Mesenchymal stem cell (in vitro differentiated cells and primary cell): Measurements from ENCODE around the gene CLCA1.

Experiments used
- DNase-seq: peaks from one replicate; pipeline ENCODE4 v3.0.0-alpha.2; 2013
- H2AFZ ChIP-seq: one replicate; pipeline ENCODE4 v1.6.1; 2013; ENCODE audit warnings: low read depth, mild to moderate bottlenecking, control low read depth, inconsistent platforms, low read length, moderate library complexity
- H2AK5ac ChIP-seq: 2 replicates; pipeline ENCODE4 v1.6.1; 2013; ENCODE audit warnings: low read length, moderate library complexity, mild to moderate bottlenecking, inconsistent platforms; ENCODE audit not compliant: severe bottlenecking
- H2BK120ac ChIP-seq: one replicate; pipeline ENCODE4 v1.6.1; 2013; ENCODE audit warnings: low read depth, mild to moderate bottlenecking, inconsistent platforms, low read length, moderate library complexity
- H2BK12ac ChIP-seq, 2 experiments: one replicate each; pipeline ENCODE4 v1.6.1; 2013; ENCODE audit warnings: inconsistent platforms in 2 of 2, low read length in 2 of 2, mild to moderate bottlenecking in 2 of 2, moderate library complexity in 2 of 2, control low read depth in 1 of 2
- H2BK15ac ChIP-seq: one replicate; pipeline ENCODE4 v1.6.1; 2013; ENCODE audit warnings: mild to moderate bottlenecking, low read depth, inconsistent platforms; ENCODE audit not compliant: poor library complexity, severe bottlenecking
- H2BK5ac ChIP-seq: 2 replicates; pipeline ENCODE4 v1.6.1; 2013; ENCODE audit warnings: low read depth, mild to moderate bottlenecking, low read length, control low read depth, inconsistent platforms; ENCODE audit not compliant: poor library complexity, severe bottlenecking
- H3K14ac ChIP-seq, 2 experiments: one replicate each; pipeline ENCODE4 v1.6.1; 2013; ENCODE audit warnings: inconsistent platforms in 2 of 2, low read length in 2 of 2, control low read depth in 1 of 2, mild to moderate bottlenecking in 1 of 2, moderate library complexity in 1 of 2
- H3K18ac ChIP-seq, 2 experiments: one replicate each; pipeline ENCODE4 v1.6.1; 2013; ENCODE audit warnings: inconsistent platforms in 2 of 2, low read length in 2 of 2, control low read depth in 1 of 2, low read depth in 1 of 2, mild to moderate bottlenecking in 1 of 2
- H3K23ac ChIP-seq, 2 experiments: one replicate each; pipeline ENCODE4 v1.6.1; 2013; ENCODE audit warnings: inconsistent platforms in 2 of 2, low read length in 2 of 2, mild to moderate bottlenecking in 2 of 2, moderate library complexity in 2 of 2, control low read depth in 1 of 2
- H3K27ac ChIP-seq: 2 replicates; pipeline ENCODE4 v1.5.1; 2013; ENCODE audit warnings: mild to moderate bottlenecking, moderate library complexity, low read length, control low read depth, inconsistent platforms; ENCODE audit not compliant: poor library complexity, severe bottlenecking
- H3K27me3 ChIP-seq, 2 experiments: 2 replicates each; pipeline versions ENCODE4 v1.6.1 to v1.7.0; 2013; ENCODE audit warnings: low read length in 2 of 2, mild to moderate bottlenecking in 2 of 2, moderate library complexity in 2 of 2, control low read depth in 1 of 2, inconsistent platforms in 1 of 2; ENCODE audit not compliant: control insufficient read depth in 1 of 2, insufficient read depth in 1 of 2
- H3K36me3 ChIP-seq, 2 experiments: 2 replicates each; pipeline versions ENCODE4 v1.6.1 to v1.7.0; 2013; ENCODE audit warnings: low read length in 2 of 2, control low read depth in 1 of 2, inconsistent platforms in 1 of 2, low read depth in 1 of 2, mild to moderate bottlenecking in 1 of 2; ENCODE audit not compliant: insufficient read depth in 2 of 2, control insufficient read depth in 1 of 2
- H3K4ac ChIP-seq, 2 experiments: one replicate each; pipeline ENCODE4 v1.6.1; 2013; ENCODE audit warnings: inconsistent platforms in 2 of 2, low read length in 2 of 2, mild to moderate bottlenecking in 2 of 2, moderate library complexity in 2 of 2, control low read depth in 1 of 2, low read depth in 1 of 2
- H3K4me1 ChIP-seq: 2 replicates; pipeline ENCODE4 v1.6.1; 2013; ENCODE audit warnings: low read depth, low read length, control low read depth; ENCODE audit not compliant: control insufficient read depth, insufficient read depth
- H3K4me2 ChIP-seq: 2 replicates; pipeline ENCODE4 v1.6.1; 2013; ENCODE audit warnings: low read length, mild to moderate bottlenecking, inconsistent platforms; ENCODE audit not compliant: poor library complexity, severe bottlenecking
- H3K4me3 ChIP-seq, 2 experiments: 2 replicates each; pipeline versions ENCODE4 v1.5.1 to v1.7.0; 2013; ENCODE audit warnings: low read length in 2 of 2, mild to moderate bottlenecking in 2 of 2, control low read depth in 1 of 2, low read depth in 1 of 2; ENCODE audit not compliant: insufficient read depth in 1 of 2
- H3K79me1 ChIP-seq: replicated peaks from 2 replicates; pipeline ENCODE4 v1.6.1; 2013; ENCODE audit warnings: mild to moderate bottlenecking, control low read depth, low read length, inconsistent platforms; ENCODE audit not compliant: poor library complexity, severe bottlenecking
- H3K9ac ChIP-seq: 2 replicates; pipeline ENCODE4 v1.7.0; 2013; ENCODE audit warnings: mild to moderate bottlenecking, low read length, moderate library complexity
- H3K9me3 ChIP-seq: 2 replicates; pipeline ENCODE4 v1.7.0; 2013; ENCODE audit warnings: mild to moderate bottlenecking, low read length; ENCODE audit not compliant: control insufficient read depth
- H4K8ac ChIP-seq: one replicate; pipeline ENCODE4 v1.6.1; 2013; ENCODE audit warnings: inconsistent platforms, mild to moderate bottlenecking, low read length, moderate library complexity
- H4K91ac ChIP-seq: one replicate; pipeline ENCODE4 v1.6.1; 2013; ENCODE audit warnings: mild to moderate bottlenecking, low read length, inconsistent platforms
- WGBS: methylation state at CpG from one replicate; pipeline ENCODE4 v1.1.7; 2013; ENCODE audit warnings: mixed read lengths; 5-methylcytosine and 5-hydroxymethylcytosine counted together

CLCA1 gene

DNA sequence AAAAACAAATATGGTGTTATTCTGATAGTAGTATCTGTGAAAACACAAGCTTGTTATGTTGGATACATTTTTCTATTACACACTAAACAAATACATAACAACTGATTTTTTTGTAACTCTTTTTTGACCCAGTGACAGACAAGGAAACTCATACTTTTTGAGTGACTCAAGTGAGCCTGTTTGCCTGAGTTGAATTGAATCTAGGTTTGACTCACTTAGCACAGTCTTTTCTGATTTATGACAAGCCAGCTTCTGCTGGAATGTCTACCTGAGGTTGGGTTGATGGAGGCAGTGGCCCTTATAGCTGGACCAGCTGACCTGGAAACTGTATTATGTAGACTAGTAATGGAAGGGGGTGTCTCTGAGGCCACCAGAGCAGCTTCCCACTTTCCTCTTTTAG lies 73.9 kb downstream of the CLCA1 start:
- H3K79me1 ChIP-seq, result no peaks in the 10 kb centered on the region
- DNase-seq, result no peak
- no peak overlapping the region for H3K4ac ChIP-seq
- H4K8ac ChIP-seq, result no peak overlapping the region
- no peak overlapping the region for H2BK15ac ChIP-seq
- H3K18ac ChIP-seq, result no peak overlapping the region
- no peak overlapping the region for H2AK5ac ChIP-seq
- H3K27me3 ChIP-seq, result no peaks in the 10 kb centered on the region
- no peaks in the 10 kb centered on the region for H3K4me1 ChIP-seq
- no peak overlapping the region for H4K91ac ChIP-seq
- H3K27ac ChIP-seq, result no peak overlapping the region
- no peak overlapping the region for H3K9ac ChIP-seq
- no peaks in the 10 kb centered on the region for H3K9me3 ChIP-seq
- no peak overlapping the region for H3K4me3 ChIP-seq
- no peak overlapping the region for H3K4me2 ChIP-seq
- H2BK5ac ChIP-seq, result no peak overlapping the region
- H2BK12ac ChIP-seq, result no peak overlapping the region
- no peak overlapping the region for H3K23ac ChIP-seq
- no peak overlapping the region for H2AFZ ChIP-seq
- no peak overlapping the region for H2BK120ac ChIP-seq
- H3K14ac ChIP-seq, result no peak overlapping the region
- H3K36me3 ChIP-seq, result no peaks in the 10 kb centered on the region

DNA sequence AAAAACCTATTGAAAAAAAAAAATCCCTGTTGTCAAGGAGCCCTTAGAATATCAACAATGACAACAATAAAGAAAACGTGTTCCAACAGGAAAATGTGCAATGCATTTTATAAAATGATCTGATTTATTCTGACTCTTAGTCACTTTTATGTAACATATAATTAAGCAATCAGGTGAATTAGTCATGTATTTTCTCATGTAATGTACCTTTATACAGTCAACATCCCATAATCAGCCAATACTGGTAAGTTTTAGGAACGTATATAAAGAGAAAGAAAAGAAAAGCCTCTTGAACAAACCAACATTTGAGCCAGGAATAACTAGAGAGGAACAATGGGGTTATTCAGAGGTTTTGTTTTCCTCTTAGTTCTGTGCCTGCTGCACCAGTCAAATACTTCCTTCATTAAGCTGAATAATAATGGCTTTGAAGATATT lies 78.1 kb downstream of the CLCA1 start, which contains the start of gene CLCA4:
Gene CLCA4 (plus strand): TSS at position 292 of the 435 bp plus-strand sequence. CDS start 42 bp downstream, at position 334.
- no peak within 1 kb of the TSS for H2BK120ac ChIP-seq

DNA sequence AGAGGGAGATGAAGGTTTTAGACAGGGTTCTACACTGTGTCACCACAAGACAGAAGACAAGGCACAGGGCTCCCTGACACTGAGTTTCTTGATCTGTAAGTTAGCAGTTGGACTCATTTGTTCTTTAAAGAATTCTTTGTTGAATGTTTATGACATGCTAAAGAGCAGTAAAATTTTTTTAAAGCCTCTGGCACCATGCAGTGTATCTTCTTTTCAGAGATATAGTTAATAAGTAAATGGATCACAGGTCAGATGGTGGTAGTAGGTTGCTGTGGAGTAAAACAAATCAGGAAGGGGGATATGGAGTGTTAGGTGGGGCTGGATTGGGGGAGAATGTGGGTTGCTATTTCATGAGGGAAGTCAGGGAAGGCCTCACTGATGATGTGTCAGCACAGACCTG lies 80.1 kb downstream of the CLCA1 start:
- no peak overlapping the region for H3K4me3 ChIP-seq
- H3K4ac ChIP-seq, result no peak overlapping the region
- no peak overlapping the region for H2BK15ac ChIP-seq
- H3K4me1 ChIP-seq, result no peaks in the 10 kb centered on the region
- H3K79me1 ChIP-seq, result no peaks in the 10 kb centered on the region
- no peak overlapping the region for H3K18ac ChIP-seq
- H3K9ac ChIP-seq, result no peak overlapping the region
- no peaks in the 10 kb centered on the region for H3K36me3 ChIP-seq
- H2BK5ac ChIP-seq, result no peak overlapping the region
- H3K27ac ChIP-seq, result no peak overlapping the region
- H2AFZ ChIP-seq, result no peak overlapping the region
- no peaks in the 10 kb centered on the region for H3K9me3 ChIP-seq
- H3K4me2 ChIP-seq, result no peak overlapping the region
- H4K91ac ChIP-seq, result no peak overlapping the region
- H3K27me3 ChIP-seq, result no peaks in the 10 kb centered on the region
- H2BK12ac ChIP-seq, result no peak overlapping the region
- H2AK5ac ChIP-seq, result no peak overlapping the region
- H2BK120ac ChIP-seq, result no peak overlapping the region
- no peak overlapping the region for H3K23ac ChIP-seq
- no peak overlapping the region for H4K8ac ChIP-seq
- DNase-seq, result no peak
- H3K14ac ChIP-seq, result no peak overlapping the region

More for the DNA sequence above, 78.1 kb downstream of the CLCA1 start, which contains the start of gene CLCA4:
- Histone ChIP-seq H3K23ac (no peak within 1 kb of the TSS), H3K79me1 (no peaks in the 10 kb centered on the region), H4K91ac (no peak within 1 kb of the TSS), H3K4me3 (no peak within 1 kb of the TSS), H2BK5ac (no peak within 1 kb of the TSS), H2AK5ac (no peak within 1 kb of the TSS), H3K27ac (no peak within 1 kb of the TSS), H3K14ac (no peak within 1 kb of the TSS), H2BK12ac (no peak within 1 kb of the TSS), H3K9ac (no peak within 1 kb of the TSS), H2BK15ac (no peak within 1 kb of the TSS), H3K18ac (no peak within 1 kb of the TSS), H3K4me2 (no peak within 1 kb of the TSS), H4K8ac (no peak within 1 kb of the TSS), H3K9me3 (no peaks in the 10 kb centered on the region), H3K4me1 (no peaks in the 10 kb centered on the region), H2AFZ (no peak within 1 kb of the TSS), H3K27me3 (no peaks in the 10 kb centered on the region), H3K36me3 (no peaks in the 10 kb centered on the region), H3K4ac (no peak within 1 kb of the TSS)
- WGBS, result no CpG with 5 or more reads among the region's 2 CpGs
- DNase-seq, result no peak
